ENCODE results near the gene OPCML. TPM values are rescaled to one million over a fixed set of nuclear protein-coding genes. Genes with fewer than 3 reads are reported as not detected.

OPCML gene
- total RNA-seq, 1 experiment from 2014 or later = not detected

- BruUV-seq (replicated peaks) = no TSS peak
- no peaks in the 10 kb centered on the region for H3K9me3 ChIP-seq (ENCODE audit: control insufficient read depth, insufficient read depth, low read depth, low read length)
- no peaks in the 10 kb centered on the region for H3K4me1 ChIP-seq (ENCODE audit: control insufficient read depth, insufficient read depth, low read length)
- no peak overlapping the region for H3K27ac ChIP-seq (ENCODE audit: low read length)
- H3K4me3 ChIP-seq (ENCODE audit: low read depth in 2 of 2, low read length in 2 of 2) = no peak overlapping the region
- no peak for TF ChIP-seq SIN3A (IDR thresholded peaks at IDR 0.05; ENCODE audit: borderline replicate concordance, insufficient read depth, low read depth, low read length)
- no peak for TF ChIP-seq TCF7L2 (IDR thresholded peaks at IDR 0.05; ENCODE audit: low read depth, low read length)
- no peak for TF ChIP-seq POLR2AphosphoS5 (IDR thresholded peaks at IDR 0.05; ENCODE audit: low read depth, low read length)
- TF ChIP-seq, protein P1, sequence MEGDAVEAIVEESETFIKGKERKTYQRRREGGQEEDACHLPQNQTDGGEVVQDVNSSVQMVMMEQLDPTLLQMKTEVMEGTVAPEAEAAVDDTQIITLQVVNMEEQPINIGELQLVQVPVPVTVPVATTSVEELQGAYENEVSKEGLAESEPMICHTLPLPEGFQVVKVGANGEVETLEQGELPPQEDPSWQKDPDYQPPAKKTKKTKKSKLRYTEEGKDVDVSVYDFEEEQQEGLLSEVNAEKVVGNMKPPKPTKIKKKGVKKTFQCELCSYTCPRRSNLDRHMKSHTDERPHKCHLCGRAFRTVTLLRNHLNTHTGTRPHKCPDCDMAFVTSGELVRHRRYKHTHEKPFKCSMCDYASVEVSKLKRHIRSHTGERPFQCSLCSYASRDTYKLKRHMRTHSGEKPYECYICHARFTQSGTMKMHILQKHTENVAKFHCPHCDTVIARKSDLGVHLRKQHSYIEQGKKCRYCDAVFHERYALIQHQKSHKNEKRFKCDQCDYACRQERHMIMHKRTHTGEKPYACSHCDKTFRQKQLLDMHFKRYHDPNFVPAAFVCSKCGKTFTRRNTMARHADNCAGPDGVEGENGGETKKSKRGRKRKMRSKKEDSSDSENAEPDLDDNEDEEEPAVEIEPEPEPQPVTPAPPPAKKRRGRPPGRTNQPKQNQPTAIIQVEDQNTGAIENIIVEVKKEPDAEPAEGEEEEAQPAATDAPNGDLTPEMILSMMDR (IDR thresholded peaks at IDR 0.05) = no peak
- TF ChIP-seq, protein P2, sequence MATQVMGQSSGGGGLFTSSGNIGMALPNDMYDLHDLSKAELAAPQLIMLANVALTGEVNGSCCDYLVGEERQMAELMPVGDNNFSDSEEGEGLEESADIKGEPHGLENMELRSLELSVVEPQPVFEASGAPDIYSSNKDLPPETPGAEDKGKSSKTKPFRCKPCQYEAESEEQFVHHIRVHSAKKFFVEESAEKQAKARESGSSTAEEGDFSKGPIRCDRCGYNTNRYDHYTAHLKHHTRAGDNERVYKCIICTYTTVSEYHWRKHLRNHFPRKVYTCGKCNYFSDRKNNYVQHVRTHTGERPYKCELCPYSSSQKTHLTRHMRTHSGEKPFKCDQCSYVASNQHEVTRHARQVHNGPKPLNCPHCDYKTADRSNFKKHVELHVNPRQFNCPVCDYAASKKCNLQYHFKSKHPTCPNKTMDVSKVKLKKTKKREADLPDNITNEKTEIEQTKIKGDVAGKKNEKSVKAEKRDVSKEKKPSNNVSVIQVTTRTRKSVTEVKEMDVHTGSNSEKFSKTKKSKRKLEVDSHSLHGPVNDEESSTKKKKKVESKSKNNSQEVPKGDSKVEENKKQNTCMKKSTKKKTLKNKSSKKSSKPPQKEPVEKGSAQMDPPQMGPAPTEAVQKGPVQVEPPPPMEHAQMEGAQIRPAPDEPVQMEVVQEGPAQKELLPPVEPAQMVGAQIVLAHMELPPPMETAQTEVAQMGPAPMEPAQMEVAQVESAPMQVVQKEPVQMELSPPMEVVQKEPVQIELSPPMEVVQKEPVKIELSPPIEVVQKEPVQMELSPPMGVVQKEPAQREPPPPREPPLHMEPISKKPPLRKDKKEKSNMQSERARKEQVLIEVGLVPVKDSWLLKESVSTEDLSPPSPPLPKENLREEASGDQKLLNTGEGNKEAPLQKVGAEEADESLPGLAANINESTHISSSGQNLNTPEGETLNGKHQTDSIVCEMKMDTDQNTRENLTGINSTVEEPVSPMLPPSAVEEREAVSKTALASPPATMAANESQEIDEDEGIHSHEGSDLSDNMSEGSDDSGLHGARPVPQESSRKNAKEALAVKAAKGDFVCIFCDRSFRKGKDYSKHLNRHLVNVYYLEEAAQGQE (IDR thresholded peaks at IDR 0.05; ENCODE audit: insufficient read depth in 1 of 2, low read depth in 2 of 2, low read length in 1 of 2) = no peak
- POLR2A ChIA-PET = no interaction called here
- no peaks in the 10 kb centered on the region for H3K27me3 ChIP-seq (ENCODE audit: control insufficient read depth, insufficient read depth, low read length)
- DNase-seq (ENCODE audit: low read depth, low spot score) = no peak
- in situ Hi-C loops (cut with HindIII; ENCODE audit: low pct_unique_long_range_greater_than_20kb, low sequenced_read_pairs) = no loop called here
- H3K36me3 ChIP-seq (ENCODE audit: control insufficient read depth, insufficient read depth, low read length) = no peaks in the 10 kb centered on the region
- ATAC-seq = no peak
- intact Hi-C loops (cut with micrococcal nuclease; ENCODE audit: unreplicated experiment) = no loop called here
- CTCF ChIA-PET = no interaction called here
These were observed 263.0 kb downstream of the OPCML start for GRCh38 chr11:133269267-133269666.

DNA sequence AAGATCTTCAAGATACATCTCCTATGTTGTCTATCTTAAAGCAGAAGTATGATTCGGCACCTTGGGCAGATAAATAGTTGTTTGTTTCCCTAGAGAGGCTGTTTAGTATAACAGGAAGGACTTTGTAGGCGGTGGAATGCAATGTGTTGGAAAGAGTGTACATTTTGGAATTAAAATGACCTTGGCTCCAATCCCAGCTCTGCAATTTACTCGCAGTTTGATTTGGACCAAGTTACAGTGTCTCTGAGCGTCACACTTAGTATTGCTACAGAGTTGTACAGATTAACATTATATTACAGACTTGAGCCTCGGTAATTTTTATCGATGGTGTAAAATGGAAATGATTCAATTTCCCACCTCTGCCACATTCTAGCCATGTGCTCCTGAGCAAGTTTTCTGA, 265.3 kb downstream of the OPCML start:
- intact Hi-C loops (cut with micrococcal nuclease; ENCODE audit: unreplicated experiment) (no loop called here), in situ Hi-C loops (cut with HindIII; ENCODE audit: low pct_unique_long_range_greater_than_20kb, low sequenced_read_pairs) (no loop called here)
- Histone ChIP-seq H3K27ac (ENCODE audit: low read length) (no peak overlapping the region), H3K27me3 (ENCODE audit: control insufficient read depth, insufficient read depth, low read length) (no peaks in the 10 kb centered on the region), H3K36me3 (ENCODE audit: control insufficient read depth, insufficient read depth, low read length) (no peaks in the 10 kb centered on the region), H3K9me3 (ENCODE audit: control insufficient read depth, insufficient read depth, low read depth, low read length) (no peaks in the 10 kb centered on the region), H3K4me3 (ENCODE audit: low read depth in 2 of 2, low read length in 2 of 2) (no peak overlapping the region), H3K4me1 (ENCODE audit: control insufficient read depth, insufficient read depth, low read length) (no peaks in the 10 kb centered on the region)
- BruUV-seq (replicated peaks) = no TSS peak
- ATAC-seq (no peak), DNase-seq (ENCODE audit: low read depth, low spot score) (no peak)
- CTCF ChIA-PET = no interaction called here
- POLR2A ChIA-PET = no interaction called here
- TF ChIP-seq, protein P1 (IDR thresholded peaks at IDR 0.05) = no peak
- no peak for TF ChIP-seq TCF7L2 (IDR thresholded peaks at IDR 0.05; ENCODE audit: low read depth, low read length)
- TF ChIP-seq, protein P2 (IDR thresholded peaks at IDR 0.05; ENCODE audit: insufficient read depth in 1 of 2, low read depth in 2 of 2, low read length in 1 of 2) = no peak
- TF ChIP-seq POLR2AphosphoS5 (IDR thresholded peaks at IDR 0.05; ENCODE audit: low read depth, low read length) = no peak
- no peak for TF ChIP-seq SIN3A (IDR thresholded peaks at IDR 0.05; ENCODE audit: borderline replicate concordance, insufficient read depth, low read depth, low read length)
